H1 (cell line): Measurements from ENCODE around the gene AFAP1L1. TPM values are rescaled to one million over a fixed set of nuclear protein-coding genes. Genes with fewer than 3 reads are reported as not detected.

Experiments
- CTCF ChIA-PET: fragments of 300-600 bp; sonication (Branson Sonifier 250); formaldehyde crosslinking; loops from one replicate; lab custom pipeline; 2021; ENCODE audit not compliant: partially characterized antibody; lab: Charles Lee
- POLR2A ChIA-PET: fragments of 300-600 bp; sonication (Branson Sonifier 250); formaldehyde crosslinking; loops from one replicate; lab custom pipeline; 2021; ENCODE audit warnings: inconsistent platforms; ENCODE audit not compliant: partially characterized antibody; lab: Charles Lee
- DNase-seq, 2 experiments: peaks; one replicate each; pipeline versions ENCODE4 v3.0.0 to v3.0.0-alpha.2; 2010 to 2022; ENCODE audit warnings: low spot score in 2 of 2, low read depth in 1 of 2, mixed read lengths in 1 of 2
- FAIRE-seq: peaks from 2 replicates; lab custom pipeline; 2011; peaks lifted over from hg19 to GRCh38; lab: Jason Lieb, UNC
- H2AFZ ChIP-seq: 2 replicates; pipeline ENCODE4 v1.8.1; 2012; ENCODE audit warnings: low read length, inconsistent platforms
- H2AK5ac ChIP-seq: 2 replicates; pipeline ENCODE4 v1.6.1; 2013; ENCODE audit warnings: low read depth, low read length
- H2BK120ac ChIP-seq: replicated peaks from 2 replicates; pipeline ENCODE3; 2013; ENCODE audit warnings: low read depth, low read length, inconsistent platforms
- H2BK12ac ChIP-seq: 2 replicates; pipeline ENCODE4 v1.6.1; 2013; ENCODE audit warnings: low read depth, low read length
- H2BK15ac ChIP-seq: 2 replicates; pipeline ENCODE4 v1.6.1; 2013; ENCODE audit warnings: low read length
- H2BK20ac ChIP-seq: 2 replicates; pipeline ENCODE4 v1.6.1; 2013; ENCODE audit warnings: low read length
- H2BK5ac ChIP-seq: 2 replicates; pipeline ENCODE4 v1.6.1; 2013; ENCODE audit warnings: low read depth, low read length
- H3K14ac ChIP-seq: 2 replicates; pipeline ENCODE4 v1.6.1; 2013; ENCODE audit warnings: inconsistent platforms; ENCODE audit not compliant: insufficient read length
- H3K18ac ChIP-seq: 2 replicates; pipeline ENCODE4 v1.6.1; 2013; ENCODE audit warnings: low read length; ENCODE audit errors: extremely low read depth
- H3K23ac ChIP-seq: 2 replicates; pipeline ENCODE4 v1.6.1; 2013; ENCODE audit warnings: inconsistent platforms; ENCODE audit not compliant: insufficient read length
- H3K23me2 ChIP-seq: 2 replicates; pipeline ENCODE4 v1.6.1; 2013; ENCODE audit warnings: low read depth, low read length
- H3K27ac ChIP-seq: 2 replicates; pipeline ENCODE4 v1.6.1; 2011; ENCODE audit warnings: low read depth, low read length, inconsistent platforms
- H3K27me3 ChIP-seq, 4 experiments: replicated peaks in 1 of 4; 1 replicate in 1 of 4; 2 replicates in 3 of 4; pipeline versions ENCODE4 v1.6.1 to v1.8.1; 2011 to 2013; ENCODE audit warnings: low read length in 3 of 4, mild to moderate bottlenecking in 3 of 4, inconsistent platforms in 2 of 4, mixed read lengths in 2 of 4, moderate library complexity in 1 of 4; ENCODE audit not compliant: control insufficient read depth in 3 of 4, insufficient read depth in 3 of 4; ENCODE audit errors: extremely low read depth in 1 of 4
- H3K36me3 ChIP-seq, 4 experiments: 2 replicates each; pipeline versions ENCODE4 v1.6.1 to v1.8.1; 2011 to 2013; ENCODE audit warnings: mild to moderate bottlenecking in 4 of 4, low read length in 3 of 4, moderate library complexity in 2 of 4, control low read depth in 1 of 4, inconsistent platforms in 1 of 4; ENCODE audit not compliant: insufficient read depth in 4 of 4, control insufficient read depth in 2 of 4
- H3K4ac ChIP-seq: replicated peaks from 2 replicates; pipeline ENCODE3; 2013; ENCODE audit warnings: low read length, low read depth, mixed read lengths, inconsistent platforms; ENCODE audit not compliant: insufficient read length
- H3K4me1 ChIP-seq, 4 experiments: replicated peaks in 1 of 4; 1 replicate in 1 of 4; 2 replicates in 3 of 4; pipeline versions ENCODE4 v1.6.1 to v1.8.1; 2011 to 2013; ENCODE audit warnings: low read length in 3 of 4, inconsistent platforms in 2 of 4, mixed read lengths in 1 of 4; ENCODE audit not compliant: insufficient read depth in 4 of 4, control insufficient read depth in 3 of 4
- H3K4me2 ChIP-seq, 2 experiments: 2 replicates each; pipeline versions ENCODE4 v1.6.1 to v1.8.1; 2011 to 2013; ENCODE audit warnings: low read depth in 2 of 2, low read length in 2 of 2, control low read depth in 1 of 2, inconsistent platforms in 1 of 2, mild to moderate bottlenecking in 1 of 2; ENCODE audit not compliant: insufficient read depth in 1 of 2
- H3K4me3 ChIP-seq, 4 experiments: fragments of 200-600, 300-600 bp in 1 of 4; sonication (generic), shearing (Covaris generic), sonication (Bioruptor Twin) in 1 of 4; 2 replicates each; pipeline versions ENCODE4 v1.5.1 to v1.8.1; 2011 to 2016; ENCODE audit warnings: low read length in 4 of 4, low read depth in 3 of 4, control low read depth in 2 of 4, inconsistent platforms in 2 of 4, mild to moderate bottlenecking in 2 of 4, mixed read lengths in 1 of 4, moderate library complexity in 1 of 4; ENCODE audit not compliant: insufficient read depth in 2 of 4; ENCODE audit errors: extremely low read depth in 1 of 4
- H3K56ac ChIP-seq: replicated peaks from 2 replicates; pipeline ENCODE3; 2013; ENCODE audit warnings: low read depth, mild to moderate bottlenecking, mixed read lengths, low read length, inconsistent platforms; ENCODE audit not compliant: insufficient read length
- H3K79me1 ChIP-seq: 2 replicates; pipeline ENCODE4 v1.6.1; 2013; ENCODE audit warnings: low read depth, low read length, control low read depth
- H3K79me2 ChIP-seq, 2 experiments: 2 replicates each; pipeline versions ENCODE4 v1.6.1 to v1.8.1; 2012 to 2013; ENCODE audit warnings: low read length in 2 of 2, mild to moderate bottlenecking in 2 of 2, inconsistent platforms in 1 of 2; ENCODE audit not compliant: insufficient read depth in 2 of 2, control insufficient read depth in 1 of 2
- H3K9ac ChIP-seq, 4 experiments: replicated peaks in 1 of 4; 1 replicate in 1 of 4; 2 replicates in 3 of 4; pipeline versions ENCODE4 v1.6.1 to v1.8.1; 2011 to 2013; ENCODE audit warnings: low read depth in 3 of 4, low read length in 3 of 4, control low read depth in 2 of 4, mild to moderate bottlenecking in 2 of 4, moderate library complexity in 2 of 4, inconsistent platforms in 1 of 4; ENCODE audit errors: extremely low read depth in 1 of 4
- H3K9me3 ChIP-seq, 2 experiments: 2 replicates each; pipeline versions ENCODE4 v1.6.1 to v1.8.1; 2012 to 2013; ENCODE audit warnings: mild to moderate bottlenecking in 2 of 2, moderate library complexity in 2 of 2, control low read depth in 1 of 2, inconsistent platforms in 1 of 2, low read depth in 1 of 2, low read length in 1 of 2, mixed read lengths in 1 of 2; ENCODE audit not compliant: insufficient read depth in 2 of 2
- H4K20me1 ChIP-seq, 2 experiments: replicated peaks in 1 of 2; 2 replicates each; pipeline versions ENCODE3 to v1.8.1; 2011 to 2013; ENCODE audit warnings: inconsistent platforms in 2 of 2, low read length in 2 of 2, mild to moderate bottlenecking in 1 of 2; ENCODE audit not compliant: insufficient read depth in 2 of 2, control insufficient read depth in 1 of 2
- H4K5ac ChIP-seq: 2 replicates; pipeline ENCODE4 v1.6.1; 2013; ENCODE audit warnings: low read length, low read depth, mixed read lengths, inconsistent platforms; ENCODE audit not compliant: insufficient read length
- H4K8ac ChIP-seq: 2 replicates; pipeline ENCODE4 v1.8.0; 2013; ENCODE audit warnings: mild to moderate bottlenecking, moderate library complexity, low read length, inconsistent platforms; ENCODE audit not compliant: insufficient read depth; ENCODE audit errors: extremely low read depth
- H4K91ac ChIP-seq: replicated peaks from 2 replicates; pipeline ENCODE3; 2013; ENCODE audit warnings: low read length, mixed read lengths, inconsistent platforms; ENCODE audit not compliant: insufficient read length
- RAD21 ChIP-seq, 2 experiments: IDR thresholded peaks in 1 of 2; conservative IDR thresholded peaks in 1 of 2; 2 replicates each; pipeline ENCODE4 v1.6.1; 2011; ENCODE audit warnings: low read depth in 2 of 2, low read length in 2 of 2, improper control_type of control experiment in 1 of 2, inconsistent platforms in 1 of 2, mild to moderate bottlenecking in 1 of 2, moderate library complexity in 1 of 2
- SIX5 ChIP-seq: IDR thresholded peaks from 2 replicates; pipeline ENCODE4 v1.6.1; 2011; ENCODE audit warnings: mild to moderate bottlenecking, low read depth, low read length
- SP2 ChIP-seq: IDR thresholded peaks from 2 replicates; pipeline ENCODE4 v1.6.1; 2012; ENCODE audit warnings: mild to moderate bottlenecking, low read length, inconsistent platforms
- WGBS, 2 experiments: shearing (Covaris generic) in 1 of 2; methylation state at CpG; one replicate each; pipeline versions ENCODE4 v1.1.6 to v1.1.7; 2013 to 2015; ENCODE audit warnings: low lambda C conversion rate in 2 of 2, mixed read lengths in 2 of 2, inconsistent platforms in 1 of 2, low coverage in 1 of 2, missing lambda C conversion rate in 1 of 2; ENCODE audit not compliant: insufficient replicate concordance in 2 of 2, insufficient coverage in 1 of 2, insufficient read length in 1 of 2; ENCODE audit errors: extremely low coverage in 1 of 2, missing lambda C conversion rate in 1 of 2; 5-methylcytosine and 5-hydroxymethylcytosine counted together
- polyA plus RNA-seq, 7 experiments: library from polyadenylated mRNA; depleted of rRNA in 3 of 7; stranded (reverse) in 5 of 7; unstranded in 2 of 7; fragments of >200 nt in 5 of 7; fragments of 200-250 nt in 2 of 7; gene quantifications; 1 replicate in 5 of 7; 2 replicates in 1 of 7; 4 replicates in 1 of 7; pipeline versions ENCODE4 v1.2.1 to v1.2.3, GENCODE V29; 2011 to 2013; ENCODE audit warnings: missing spikeins in 2 of 7, mixed read lengths in 2 of 7
- total RNA-seq: library from RNA; stranded (reverse); fragmentation: NEBNext Ultra II Directional; extraction: Animal tissue kit (Norgen Biotek cat#: 25700); gene quantifications from 2 replicates; pipeline ENCODE4 v1.2.1, GENCODE V29; 2021

Gene AFAP1L1
- total and polyA plus RNA-seq, 2 of the 8 experiments (the other 6 are each of a cell fraction or from before 2014, with no cell fraction given) = 0.79 to 4.7 TPM

GRCh38 chr5:149289301-149289700 lies 17.6 kb downstream of the AFAP1L1 start:
- Histone ChIP-seq H2BK120ac (no peak overlapping the region), H3K18ac (no peak overlapping the region), H4K20me1 (no peaks in the 10 kb centered on the region), H3K14ac (no peak overlapping the region), H3K9me3 (no peaks in the 10 kb centered on the region), H4K5ac (no peak overlapping the region), H3K56ac (no peak overlapping the region), H3K23ac (no peak overlapping the region), H2AK5ac (no peak overlapping the region), H3K9ac (no peak overlapping the region), H4K91ac (no peak overlapping the region), H3K27me3 (no peaks in the 10 kb centered on the region), H2BK20ac (no peak overlapping the region), H3K4me3 (no peak overlapping the region), H3K23me2 (no peaks in the 10 kb centered on the region), H2BK5ac (no peak overlapping the region), H3K4ac (no peak overlapping the region), H2BK12ac (0 out of 2 replicates have a peak overlapping the region, but pooled peaks have one; percentile 23), H3K4me2 (no peak overlapping the region), H2BK15ac (no peak overlapping the region), H3K27ac (no peak overlapping the region), H4K8ac (0 out of 2 replicates have a peak overlapping the region, but pooled peaks have one; percentile 22), H3K36me3 (no peaks in the 10 kb centered on the region), H3K4me1 (no peaks in the 10 kb centered on the region), H3K79me2 (no peaks in the 10 kb centered on the region), H2AFZ (no peak overlapping the region), H3K79me1 (no peaks in the 10 kb centered on the region)
- ChIA-PET CTCF (interaction anchor here (1.7 to 2.7 kb wide), 2 partner anchors 24 to 78 kb away, joined by 5 to 12 read pairs; no protein-coding TSS in a partner anchor), POLR2A (interaction anchor here (1.5 kb wide), 1 partner anchor 13 kb away, joined by 4 read pairs; no protein-coding TSS in a partner anchor)
- WGBS, 2 experiments = 91% methylated on average over 6 of the region's 7 CpGs; no CpG with 5 or more reads in 1 of the 2 experiments
- DNase-seq (no peak), FAIRE-seq (no peak)
- TF ChIP-seq SP2 (no peak), RAD21 (IDR thresholded peaks at IDR 0.05 in 1 of 2, conservative IDR thresholded peaks at IDR 0.05 in 1 of 2; ENCODE audit: low read depth in 2 of 2, low read length in 2 of 2) (no peak), SIX5 (no peak)
